GM19035 (cell line): ENCODE results near the gene RBMY1F.
"Not testable (repeated sequence)": the region's sequence is repeated elsewhere in the genome, so short reads cannot be mapped to it uniquely, and the experiment has no call there.

Experiments used
- ATAC-seq: cut with Tn5 transposase; IDR thresholded peaks from one replicate; pipeline ENCODE4 v1.9.1; 2021; ENCODE audit not compliant: unreplicated experiment

Gene RBMY1F

DNA sequence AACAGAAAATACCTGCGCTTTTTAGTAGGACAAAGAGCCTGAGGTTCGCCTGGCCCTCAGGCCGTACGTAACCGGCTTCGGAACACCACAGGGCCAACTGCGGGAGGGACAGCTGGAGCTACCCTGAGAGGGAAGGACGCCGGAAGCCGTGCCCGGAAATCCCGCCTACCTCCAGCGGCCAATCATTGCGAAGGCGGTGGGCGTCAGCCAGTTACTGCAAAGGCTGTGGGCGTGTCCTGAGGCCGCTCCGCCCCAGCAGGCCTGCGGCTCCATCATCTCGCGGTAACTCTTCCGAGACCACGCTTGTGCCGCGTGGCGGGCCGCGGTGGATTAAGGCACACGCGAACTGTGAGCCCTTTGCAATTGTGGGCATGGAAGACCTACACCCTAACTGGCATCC, at the start of gene RBMY1F:
TSS of gene RBMY1F (minus strand) at position 101 of the 400 bp plus-strand sequence. CDS start 1,954 bp downstream, outside the sequence.
- not testable (repeated sequence) for ATAC-seq

GRCh38 chrY:22151144-22151543, 31.6 kb downstream of the RBMY1F start:
- not testable (repeated sequence) for ATAC-seq

- not testable (repeated sequence) for ATAC-seq
These were observed 41.6 kb downstream of the RBMY1F start for GRCh38 chrY:22141011-22141695.

DNA sequence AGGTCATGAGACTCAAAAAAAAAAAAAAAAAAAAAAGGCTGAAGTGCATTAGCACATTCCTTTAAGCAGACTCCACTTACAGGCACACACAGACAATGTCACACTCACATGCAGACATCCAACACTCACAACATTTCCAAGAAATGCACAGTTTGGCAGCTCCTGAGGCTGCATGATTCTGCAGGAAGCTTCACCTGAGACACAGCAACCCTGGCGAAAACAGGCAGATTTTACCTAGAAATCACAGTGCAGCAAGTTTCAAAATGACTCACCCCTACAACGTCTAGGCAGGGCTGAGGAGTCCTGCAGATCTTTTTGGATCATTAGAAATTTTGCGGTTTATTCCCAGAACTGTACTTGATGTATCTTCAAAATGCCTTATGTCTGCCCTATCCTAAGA, 48.0 kb downstream of the RBMY1F start:
- not testable (repeated sequence) for ATAC-seq

- ATAC-seq = not testable (repeated sequence)
These were observed 52.2 kb downstream of the RBMY1F start for GRCh38 chrY:22130494-22130893.
